Measurements from ENCODE around the gene ITIH4.

GRCh38 chr3:52820736-52821135, 9.7 kb downstream of the ITIH4 start:
- TF ChIP-seq MAX (IDR thresholded peaks at IDR 0.05) (no peak), YY1 (IDR thresholded peaks at IDR 0.05; ENCODE audit: low read depth) (no peak), FOXM1 (IDR thresholded peaks at IDR 0.05; ENCODE audit: borderline replicate concordance, low read depth) (no peak), EGR1 (IDR thresholded peaks at IDR 0.05) (no peak), ZBTB7A (IDR thresholded peaks at IDR 0.05; ENCODE audit: low read depth) (no peak), CREB1 (IDR thresholded peaks at IDR 0.05; ENCODE audit: low read depth) (no peak), TAF1 (IDR thresholded peaks at IDR 0.05; ENCODE audit: low read depth) (no peak), CEBPB (IDR thresholded peaks at IDR 0.05) (no peak), EP300 (IDR thresholded peaks at IDR 0.05; ENCODE audit: borderline replicate concordance) (no peak), TEAD4 (IDR thresholded peaks at IDR 0.05) (no peak), NFIC (IDR thresholded peaks at IDR 0.05) (no peak), TCF12 (IDR thresholded peaks at IDR 0.05; ENCODE audit: low read depth) (no peak)
- TF ChIP-seq, protein P1, sequence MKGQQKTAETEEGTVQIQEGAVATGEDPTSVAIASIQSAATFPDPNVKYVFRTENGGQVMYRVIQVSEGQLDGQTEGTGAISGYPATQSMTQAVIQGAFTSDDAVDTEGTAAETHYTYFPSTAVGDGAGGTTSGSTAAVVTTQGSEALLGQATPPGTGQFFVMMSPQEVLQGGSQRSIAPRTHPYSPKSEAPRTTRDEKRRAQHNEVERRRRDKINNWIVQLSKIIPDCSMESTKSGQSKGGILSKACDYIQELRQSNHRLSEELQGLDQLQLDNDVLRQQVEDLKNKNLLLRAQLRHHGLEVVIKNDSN (IDR thresholded peaks at IDR 0.05): no peak
- TF ChIP-seq, protein P2, sequence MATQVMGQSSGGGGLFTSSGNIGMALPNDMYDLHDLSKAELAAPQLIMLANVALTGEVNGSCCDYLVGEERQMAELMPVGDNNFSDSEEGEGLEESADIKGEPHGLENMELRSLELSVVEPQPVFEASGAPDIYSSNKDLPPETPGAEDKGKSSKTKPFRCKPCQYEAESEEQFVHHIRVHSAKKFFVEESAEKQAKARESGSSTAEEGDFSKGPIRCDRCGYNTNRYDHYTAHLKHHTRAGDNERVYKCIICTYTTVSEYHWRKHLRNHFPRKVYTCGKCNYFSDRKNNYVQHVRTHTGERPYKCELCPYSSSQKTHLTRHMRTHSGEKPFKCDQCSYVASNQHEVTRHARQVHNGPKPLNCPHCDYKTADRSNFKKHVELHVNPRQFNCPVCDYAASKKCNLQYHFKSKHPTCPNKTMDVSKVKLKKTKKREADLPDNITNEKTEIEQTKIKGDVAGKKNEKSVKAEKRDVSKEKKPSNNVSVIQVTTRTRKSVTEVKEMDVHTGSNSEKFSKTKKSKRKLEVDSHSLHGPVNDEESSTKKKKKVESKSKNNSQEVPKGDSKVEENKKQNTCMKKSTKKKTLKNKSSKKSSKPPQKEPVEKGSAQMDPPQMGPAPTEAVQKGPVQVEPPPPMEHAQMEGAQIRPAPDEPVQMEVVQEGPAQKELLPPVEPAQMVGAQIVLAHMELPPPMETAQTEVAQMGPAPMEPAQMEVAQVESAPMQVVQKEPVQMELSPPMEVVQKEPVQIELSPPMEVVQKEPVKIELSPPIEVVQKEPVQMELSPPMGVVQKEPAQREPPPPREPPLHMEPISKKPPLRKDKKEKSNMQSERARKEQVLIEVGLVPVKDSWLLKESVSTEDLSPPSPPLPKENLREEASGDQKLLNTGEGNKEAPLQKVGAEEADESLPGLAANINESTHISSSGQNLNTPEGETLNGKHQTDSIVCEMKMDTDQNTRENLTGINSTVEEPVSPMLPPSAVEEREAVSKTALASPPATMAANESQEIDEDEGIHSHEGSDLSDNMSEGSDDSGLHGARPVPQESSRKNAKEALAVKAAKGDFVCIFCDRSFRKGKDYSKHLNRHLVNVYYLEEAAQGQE (IDR thresholded peaks at IDR 0.05; ENCODE audit: low read depth): no peak

All from Ishikawa (cell line).